GM23248 (cell line): ENCODE data around the gene SLC17A2. TPM values are rescaled to one million over a fixed set of nuclear protein-coding genes. Genes with fewer than 3 reads are reported as not detected.

ENCODE experiments used
- DNase-seq: peaks from one replicate; pipeline ENCODE4 v3.0.0-alpha.2; 2015
- H2AFZ ChIP-seq: fragments of 200-600 bp; sonication (generic); 2 replicates; pipeline ENCODE4 v1.6.1; 2016; ENCODE audit warnings: antibody characterized with exemption
- H3F3A ChIP-seq: fragments of 200-600 bp; sonication (generic); 2 replicates; pipeline ENCODE4 v1.6.1; 2016; ENCODE audit warnings: mild to moderate bottlenecking, antibody characterized with exemption, mixed run types; ENCODE audit not compliant: insufficient read depth
- H3K27ac ChIP-seq: fragments of 200-600 bp; sonication (generic); 2 replicates; pipeline ENCODE4 v1.5.1; 2016; ENCODE audit warnings: mild to moderate bottlenecking
- H3K27me3 ChIP-seq: fragments of 200-600 bp; sonication (generic); replicated peaks from 2 replicates; pipeline ENCODE4 v1.6.1; 2016; ENCODE audit warnings: mild to moderate bottlenecking; ENCODE audit not compliant: insufficient read depth
- H3K36me3 ChIP-seq: fragments of 200-600 bp; sonication (generic); 2 replicates; pipeline ENCODE4 v1.6.1; 2016; ENCODE audit warnings: low read depth, mild to moderate bottlenecking
- H3K4me1 ChIP-seq: fragments of 200-600 bp; sonication (generic); 2 replicates; pipeline ENCODE4 v1.6.1; 2016; ENCODE audit warnings: mild to moderate bottlenecking; ENCODE audit not compliant: insufficient read depth
- H3K4me2 ChIP-seq: fragments of 200-600 bp; sonication (generic); one replicate; pipeline ENCODE4 v1.6.1; 2016; ENCODE audit warnings: mild to moderate bottlenecking; ENCODE audit not compliant: unreplicated experiment
- H3K4me3 ChIP-seq: fragments of 200-600 bp; sonication (generic); 2 replicates; pipeline ENCODE4 v1.5.1; 2016; ENCODE audit warnings: mild to moderate bottlenecking
- H3K79me2 ChIP-seq: fragments of 200-600 bp; sonication (generic); 2 replicates; pipeline ENCODE4 v1.6.1; 2016; ENCODE audit warnings: mild to moderate bottlenecking; ENCODE audit not compliant: insufficient read depth
- H3K9ac ChIP-seq: fragments of 200-600 bp; sonication (generic); 2 replicates; pipeline ENCODE4 v1.6.1; 2016; ENCODE audit warnings: mild to moderate bottlenecking
- H3K9me2 ChIP-seq: fragments of 200-600 bp; sonication (generic); 2 replicates; pipeline ENCODE4 v1.6.1; 2016; ENCODE audit warnings: mixed run types, mild to moderate bottlenecking, moderate library complexity; ENCODE audit not compliant: insufficient read depth
- H3K9me3 ChIP-seq: fragments of 200-600 bp; sonication (generic); one replicate; pipeline ENCODE4 v1.6.1; 2017; ENCODE audit warnings: low read depth
- H4K20me1 ChIP-seq: fragments of 200-600 bp; sonication (generic); 2 replicates; pipeline ENCODE4 v1.6.0; 2016; ENCODE audit not compliant: insufficient read depth
- EZH2 ChIP-seq: fragments of 200-600 bp; sonication (generic); IDR thresholded peaks from 2 replicates; pipeline ENCODE4 v1.6.1; 2018; ENCODE audit warnings: antibody characterized with exemption, mild to moderate bottlenecking; ENCODE audit not compliant: insufficient read depth, poor library complexity, severe bottlenecking
- EZH2phosphoT487 ChIP-seq: fragments of 200-600 bp; sonication (generic); IDR thresholded peaks from 2 replicates; pipeline ENCODE4 v1.6.1; 2018; ENCODE audit warnings: antibody characterized with exemption, moderate library complexity, mild to moderate bottlenecking, low read depth; ENCODE audit not compliant: insufficient read depth
- WGBS, 2 experiments: methylation state at CpG; one replicate each; pipeline ENCODE4 v1.1.6; 2015 to 2017; ENCODE audit warnings: low lambda C conversion rate in 2 of 2, low coverage in 1 of 2; ENCODE audit errors: missing lambda C conversion rate in 2 of 2; 5-methylcytosine and 5-hydroxymethylcytosine counted together
- in situ Hi-C: fragments of 300-500 bp; cut with MboI; formaldehyde crosslinking; loops from 2 replicates; pipeline ENCODE4 v1.15.0; 2020
- polyA plus RNA-seq: library from polyadenylated mRNA; unstranded; fragments of >200 nt; fragmentation: Nextera tagmentation; extraction: Ambion mirVana; gene quantifications from 2 replicates; pipeline ENCODE4 v1.2.1, GENCODE V29; 2016
- total RNA-seq: library from RNA; depleted of rRNA; stranded (reverse); fragments of >200 nt; shearing (Covaris generic); gene quantifications from 2 replicates; pipeline ENCODE4 v1.2.3, GENCODE V29; 2014

SLC17A2 gene
- total and polyA plus RNA-seq, 2 experiments from 2014 or later = not detected

DNA sequence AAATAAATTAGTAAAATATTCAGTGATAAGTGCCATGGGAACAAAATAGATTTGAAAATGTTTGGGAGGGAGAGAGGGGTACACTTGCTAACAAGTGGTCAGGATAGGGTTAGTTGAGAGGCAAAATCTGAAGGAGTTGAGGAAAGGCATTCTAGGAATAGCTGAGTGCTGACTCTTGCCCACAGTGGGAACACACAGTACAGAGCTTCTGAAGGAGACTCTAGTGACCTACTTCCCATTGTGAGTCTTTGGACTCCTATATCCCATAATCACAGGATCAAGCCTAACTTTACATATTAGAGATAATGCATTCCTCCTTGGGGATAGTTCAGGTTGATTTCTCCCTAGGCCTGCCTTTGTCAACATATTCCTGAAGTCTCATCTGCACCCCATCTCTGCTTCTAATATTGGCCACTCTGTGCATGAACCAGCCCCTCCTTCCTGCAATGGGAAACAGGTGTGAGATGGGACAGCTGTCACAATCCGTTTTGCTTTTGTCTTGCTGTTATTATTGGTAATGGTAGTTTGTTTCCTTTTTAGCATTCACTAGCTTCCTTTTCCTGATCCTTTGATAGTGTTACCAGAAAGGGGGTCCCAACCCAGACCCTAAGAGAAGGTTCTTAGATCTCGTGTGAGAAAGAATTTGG, 29.5 kb upstream of the SLC17A2 start:
- H2AFZ ChIP-seq = no peak overlapping the region
- in situ Hi-C loops = no loop called here
- DNase-seq = peak; percentile 59

DNA sequence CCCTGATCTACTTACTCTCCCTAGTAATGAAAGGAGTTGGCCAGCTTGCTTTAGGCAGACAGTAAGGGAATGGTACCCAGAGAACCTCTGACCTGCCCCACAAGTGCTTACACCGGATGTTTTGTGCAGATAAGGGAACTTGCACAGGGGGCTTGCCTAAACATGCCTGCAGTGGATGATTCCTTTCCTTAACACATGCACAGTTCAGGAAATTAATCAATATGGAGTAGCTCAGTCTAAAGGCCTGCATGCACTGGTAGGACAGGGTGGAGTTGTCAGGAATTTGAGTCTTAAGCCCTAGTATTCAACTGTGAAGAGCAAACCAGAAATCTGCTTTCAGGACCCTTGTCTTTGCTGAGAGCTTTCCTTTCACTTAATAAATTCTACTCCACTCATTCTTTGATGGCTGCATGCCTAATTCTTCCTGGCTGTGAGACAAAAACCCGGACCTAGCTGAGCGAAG, 28.2 kb upstream of the SLC17A2 start:
- Histone ChIP-seq H3F3A (peaks cover 23% of the 10 kb centered on the region), H3K27ac (no peak overlapping the region), H3K9ac (no peak overlapping the region), H2AFZ (no peak overlapping the region), H3K4me3 (no peak overlapping the region), H4K20me1 (no peaks in the 10 kb centered on the region), H3K36me3 (no peaks in the 10 kb centered on the region), H3K9me2 (no peaks in the 10 kb centered on the region), H3K4me1 (peaks cover 14% of the 10 kb centered on the region), H3K9me3 (no peaks in the 10 kb centered on the region), H3K79me2 (peaks cover 5% of the 10 kb centered on the region), H3K4me2 (no peak overlapping the region), H3K27me3 (no peaks in the 10 kb centered on the region)
- in situ Hi-C loops = no loop called here
- 57 to 58% methylated on average over 3 of the region's 3 CpGs for WGBS, 2 experiments
- TF ChIP-seq EZH2phosphoT487 (no peak), EZH2 (no peak)
- DNase-seq = no peak

More for the DNA sequence above, 29.5 kb upstream of the SLC17A2 start:
- Histone ChIP-seq H3K27ac (no peak overlapping the region), H3K27me3 (no peaks in the 10 kb centered on the region), H3F3A (peaks cover 23% of the 10 kb centered on the region), H3K9ac (no peak overlapping the region), H3K79me2 (peaks cover 17% of the 10 kb centered on the region), H3K9me3 (no peaks in the 10 kb centered on the region), H3K9me2 (no peaks in the 10 kb centered on the region), H3K4me3 (no peak overlapping the region), H3K4me1 (peaks cover 23% of the 10 kb centered on the region), H4K20me1 (no peaks in the 10 kb centered on the region), H3K36me3 (peaks cover 3% of the 10 kb centered on the region; the same call in 1 of the 2 replicates), H3K4me2 (no peak overlapping the region)
- WGBS, 2 experiments = 43 to 65% methylated on average over 2 of the region's 2 CpGs
- TF ChIP-seq EZH2phosphoT487 (no peak), EZH2 (no peak)

DNA sequence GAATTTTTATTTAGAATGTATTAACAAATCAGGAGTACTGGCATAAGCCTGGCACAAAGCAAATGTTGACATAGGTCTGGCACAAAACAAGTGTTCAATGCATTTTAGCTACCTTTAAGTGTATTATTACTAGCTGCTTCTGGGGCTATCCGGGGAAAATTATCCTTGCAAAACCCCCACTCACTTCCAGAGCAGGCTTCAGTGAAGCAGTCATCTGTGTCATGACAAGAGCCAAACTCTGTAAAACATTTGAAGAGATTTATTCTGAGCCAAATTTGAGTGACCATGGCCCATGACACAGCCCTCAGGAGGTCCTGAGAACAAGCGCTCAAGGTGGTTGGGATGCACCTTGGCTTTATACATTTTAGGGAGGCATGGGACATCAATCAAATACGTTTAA, 25.7 kb upstream of the SLC17A2 start:
- Histone ChIP-seq H3K27me3 (no peaks in the 10 kb centered on the region), H4K20me1 (no peaks in the 10 kb centered on the region), H3K79me2 (no peaks in the 10 kb centered on the region), H3K36me3 (no peaks in the 10 kb centered on the region), H3K9ac (no peak overlapping the region), H3K9me2 (no peaks in the 10 kb centered on the region), H3K4me2 (no peak overlapping the region), H2AFZ (no peak overlapping the region), H3K4me3 (no peak overlapping the region), H3K4me1 (peaks cover 9% of the 10 kb centered on the region; the same call in 1 of the 2 replicates), H3K9me3 (no peaks in the 10 kb centered on the region), H3F3A (0 out of 2 replicates have a peak, but pooled peaks cover 9% of the 10 kb centered on the region), H3K27ac (no peak overlapping the region)
- no peak for DNase-seq
- in situ Hi-C loops = no loop called here
- 68 to 71% methylated on average over 3 of the region's 3 CpGs for WGBS, 2 experiments
- TF ChIP-seq EZH2 = no peak
- TF ChIP-seq EZH2phosphoT487 = no peak

DNA sequence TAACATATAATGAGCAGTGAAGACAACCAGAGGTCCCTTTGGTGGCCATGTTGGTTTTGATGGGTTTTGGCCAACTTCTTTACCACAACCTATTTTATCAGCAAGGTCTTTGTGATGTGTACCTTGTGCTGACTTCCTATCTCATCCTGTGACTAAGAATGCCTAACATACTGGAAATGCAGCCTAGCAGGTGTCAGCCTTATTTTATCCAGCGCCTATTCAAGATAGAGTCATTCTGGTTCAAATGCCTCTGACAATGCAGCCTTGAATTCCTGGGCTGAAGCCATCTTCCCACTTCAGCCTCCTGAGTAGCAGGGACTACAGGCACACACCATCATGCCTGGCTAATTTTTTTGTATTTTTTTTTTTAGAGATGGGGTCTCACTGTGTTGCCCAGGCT, 24.3 kb upstream of the SLC17A2 start:
- no peaks in the 10 kb centered on the region for H3K79me2 ChIP-seq
- no peaks in the 10 kb centered on the region for H3K9me3 ChIP-seq
- in situ Hi-C loops = no loop called here
- peaks cover 4% of the 10 kb centered on the region; the same call in 1 of the 2 replicates for H3K4me1 ChIP-seq
- no peak overlapping the region for H3K4me2 ChIP-seq
- 0 out of 2 replicates have a peak, but pooled peaks cover 3% of the 10 kb centered on the region for H3F3A ChIP-seq
- H2AFZ ChIP-seq = no peak overlapping the region
- H3K27me3 ChIP-seq = no peaks in the 10 kb centered on the region
- no peak overlapping the region for H3K9ac ChIP-seq
- no peak overlapping the region for H3K4me3 ChIP-seq
- WGBS, 2 experiments = 0 to 14% methylated on average over 1 of the region's 1 CpG
- H3K36me3 ChIP-seq = no peaks in the 10 kb centered on the region
- no peaks in the 10 kb centered on the region for H3K9me2 ChIP-seq
- no peaks in the 10 kb centered on the region for H4K20me1 ChIP-seq
- no peak for TF ChIP-seq EZH2
- no peak for TF ChIP-seq EZH2phosphoT487
- DNase-seq = no peak
- H3K27ac ChIP-seq = no peak overlapping the region
